HCT116 (cell line): ENCODE data around the gene CYSLTR2.

Experiments
- CTCF ChIP-seq, 3 experiments: fragments of 200-600 bp in 1 of 3; sonication (generic) in 1 of 3; IDR thresholded peaks in 2 of 3; conservative IDR thresholded peaks in 1 of 3; 2 replicates each; pipeline ENCODE4 v1.5.1; 2012 to 2017; ENCODE audit warnings: low read depth in 2 of 3, low read length in 2 of 3, antibody characterized with exemption in 1 of 3, borderline replicate concordance in 1 of 3, control low read depth in 1 of 3, mild to moderate bottlenecking in 1 of 3, mixed read lengths in 1 of 3, mixed run types in 1 of 3, moderate library complexity in 1 of 3; ENCODE audit not compliant: insufficient read depth in 1 of 3
- EZH2 ChIP-seq: fragments of 200-600 bp; sonication (generic); IDR thresholded peaks from 2 replicates; pipeline ENCODE4 v1.6.1; 2017; ENCODE audit warnings: antibody characterized with exemption, mixed run types
- FOSL1 ChIP-seq: IDR thresholded peaks from 2 replicates; pipeline ENCODE4 v1.6.1; 2012; ENCODE audit warnings: low read depth
- JUND ChIP-seq: IDR thresholded peaks from 2 replicates; pipeline ENCODE4 v1.6.1; 2012
- POLR2A ChIP-seq: IDR thresholded peaks from 2 replicates; pipeline ENCODE4 v1.7.0; 2011; ENCODE audit warnings: borderline replicate concordance; ENCODE audit not compliant: insufficient read depth, insufficient read length; ENCODE audit errors: extremely low read depth
- POLR2AphosphoS5 ChIP-seq: IDR thresholded peaks from 2 replicates; pipeline ENCODE4 v1.6.1; 2011; ENCODE audit warnings: mild to moderate bottlenecking, low read depth, low read length, moderate library complexity
- TCF7L2 ChIP-seq: IDR thresholded peaks from 2 replicates; pipeline ENCODE4 v1.7.0; 2011; ENCODE audit warnings: borderline replicate concordance, inconsistent platforms; ENCODE audit not compliant: insufficient read depth, insufficient read length; ENCODE audit errors: extremely low read depth

GRCh38 chr13:48729856-48730255 lies 76.1 kb downstream of the CYSLTR2 start:
- TF ChIP-seq POLR2A (no peak), CTCF (IDR thresholded peaks at IDR 0.05 in 2 of 3, conservative IDR thresholded peaks at IDR 0.05 in 1 of 3; ENCODE audit: borderline replicate concordance in 1 of 3, insufficient read depth in 1 of 3, low read depth in 2 of 3, low read length in 2 of 3) (no peak), TCF7L2 (no peak), FOSL1 (no peak), JUND (no peak), POLR2AphosphoS5 (no peak), EZH2 (no peak)
